Stimulated activated CD4-positive, alpha-beta T cell treated with anti-CD3 and anti-CD28 coated beads, Interleukin-1b, Interleukin-23, amount 100 ng/mL, for 48 hours (primary cell): ENCODE measurements around the gene GRPR.
"Not testable (repeated sequence)": the region's sequence is repeated elsewhere in the genome, so short reads cannot be mapped to it uniquely, and the experiment has no call there.

Source experiments
- DNase-seq: peaks from one replicate; pipeline ENCODE4 v3.0.0-alpha.2; 2020

GRPR gene

GRCh38 chrX:16138108-16138427 is 14.7 kb downstream of the GRPR start:
- no peak for DNase-seq

GRCh38 chrX:16140448-16140847 is 17.1 kb downstream of the GRPR start:
- DNase-seq: no peak

DNA sequence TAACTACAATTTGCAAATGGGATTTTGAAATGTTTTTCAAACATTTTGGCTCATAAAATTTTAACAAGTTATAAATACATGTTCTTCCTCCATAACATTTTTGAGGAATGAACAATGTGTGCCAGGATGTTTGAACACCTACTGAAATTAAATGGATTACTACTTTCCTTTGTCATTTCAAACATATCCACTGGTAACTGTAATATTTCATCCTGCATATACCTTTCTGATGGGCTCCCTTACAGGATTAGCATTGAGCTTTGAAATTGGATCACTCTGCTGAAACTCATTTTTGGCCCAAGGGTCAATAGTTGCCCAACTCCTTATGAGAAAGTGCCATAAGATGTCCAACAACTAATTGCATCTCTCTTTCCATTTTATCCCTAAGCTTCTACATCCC is 17.6 kb downstream of the GRPR start:
- DNase-seq: no peak

- no peak for DNase-seq
Measured at GRCh38 chrX:16141422-16142245, 18.3 kb downstream of the GRPR start.

DNA sequence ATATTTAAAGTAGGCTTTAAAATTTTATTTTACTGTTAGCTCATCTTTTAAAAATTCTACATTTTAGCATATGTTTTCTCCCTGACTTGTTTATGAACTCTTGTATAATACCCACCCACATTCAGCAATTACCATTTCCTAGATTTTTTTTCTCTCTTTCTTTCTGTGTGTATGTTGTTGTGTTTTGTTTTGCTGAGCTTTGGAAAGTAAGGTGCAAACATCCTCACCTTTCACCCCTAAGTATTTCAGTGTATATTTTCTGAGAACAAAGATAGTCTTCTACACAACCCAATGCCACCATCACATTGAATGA is 18.8 kb downstream of the GRPR start:
- no peak for DNase-seq

- no peak for DNase-seq
Measured at GRCh38 chrX:16143968-16144367, 20.6 kb downstream of the GRPR start.

GRCh38 chrX:16144420-16144819 is 21.1 kb downstream of the GRPR start:
- DNase-seq: no peak

DNA sequence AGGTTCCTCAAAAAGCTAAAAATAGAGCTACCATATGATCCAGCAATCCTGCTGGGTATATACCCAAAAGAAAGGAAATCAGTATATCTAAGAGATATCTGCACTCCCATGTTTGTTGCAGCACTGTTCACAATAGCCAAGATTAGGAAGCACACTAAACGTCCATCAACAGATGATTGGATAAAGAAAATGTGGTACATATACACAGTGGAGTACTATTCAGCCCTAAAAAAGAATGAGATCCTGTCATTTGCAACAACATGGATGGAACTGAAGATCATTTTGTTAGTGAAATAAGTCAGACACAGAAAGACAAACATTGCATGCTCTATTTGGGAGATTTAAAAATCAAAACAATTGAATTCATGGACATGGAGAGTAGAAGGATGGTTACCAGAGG is 21.7 kb downstream of the GRPR start:
- not testable (repeated sequence) for DNase-seq

DNA sequence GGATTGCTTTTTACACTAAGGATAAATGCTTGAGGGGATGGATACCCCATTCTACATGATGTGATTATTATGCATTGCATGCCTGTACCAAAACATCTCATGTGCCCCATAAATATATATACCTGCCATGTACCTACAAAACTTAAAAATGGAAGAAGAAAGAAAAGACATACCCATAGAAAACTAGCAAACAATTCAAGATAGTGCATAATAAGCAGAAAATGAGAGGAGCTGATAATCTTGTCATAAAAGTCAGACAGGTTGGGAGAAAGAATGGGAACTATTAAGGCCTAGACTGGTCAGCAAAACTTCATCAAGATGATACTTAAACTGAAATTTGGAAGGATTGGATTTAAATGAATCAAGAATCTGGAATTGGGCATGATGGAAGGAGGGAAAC is 22.3 kb downstream of the GRPR start:
- no peak for DNase-seq

DNA sequence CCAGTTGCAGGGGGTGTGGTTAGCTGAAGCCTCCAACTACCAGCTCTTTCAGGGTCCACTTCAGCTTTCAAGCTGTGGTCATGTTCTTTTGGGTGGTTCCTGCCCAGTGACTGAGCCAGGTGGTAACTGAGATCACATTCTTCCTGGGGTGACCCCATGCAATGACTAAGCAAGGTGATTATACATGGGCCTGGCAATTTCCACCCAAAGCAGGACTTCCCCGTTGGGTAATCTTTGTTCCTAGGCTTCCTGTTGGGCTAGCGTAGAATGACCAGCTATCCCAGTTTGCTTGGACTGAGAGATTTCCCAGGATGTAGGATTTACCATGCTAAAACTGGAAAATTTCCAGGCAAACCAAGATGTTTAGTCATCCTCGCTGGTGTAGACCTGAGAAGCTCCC is 25.5 kb downstream of the GRPR start:
- no peak for DNase-seq

GRCh38 chrX:16155581-16156096 is 32.3 kb downstream of the GRPR start:
- no peak for DNase-seq

GRCh38 chrX:16156692-16157331 is 33.4 kb downstream of the GRPR start:
- no peak for DNase-seq

GRCh38 chrX:16160729-16161128 is 37.4 kb downstream of the GRPR start:
- DNase-seq: no peak

DNA sequence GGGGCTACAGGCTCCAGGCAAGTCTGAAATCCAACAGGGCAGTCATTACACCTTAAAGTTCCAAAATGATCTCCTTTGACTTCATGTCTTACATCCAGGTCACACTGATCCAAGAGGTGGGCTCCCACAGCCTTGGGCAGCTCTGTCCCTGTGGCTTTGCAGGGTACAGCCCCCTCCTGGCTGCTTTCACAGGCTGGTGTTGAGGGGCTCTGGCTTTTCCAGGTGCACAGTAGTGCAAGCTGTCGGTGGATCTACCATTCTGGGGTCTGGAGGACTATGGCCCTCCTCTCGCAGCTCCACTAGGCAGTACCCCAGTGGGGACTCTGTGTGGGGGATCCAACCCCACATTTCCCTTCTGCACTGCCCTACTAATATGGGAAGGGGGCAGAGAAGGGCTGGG is 37.8 kb downstream of the GRPR start:
- DNase-seq: not testable (repeated sequence)

GRCh38 chrX:16162391-16162790 is 39.0 kb downstream of the GRPR start:
- DNase-seq: no peak

DNA sequence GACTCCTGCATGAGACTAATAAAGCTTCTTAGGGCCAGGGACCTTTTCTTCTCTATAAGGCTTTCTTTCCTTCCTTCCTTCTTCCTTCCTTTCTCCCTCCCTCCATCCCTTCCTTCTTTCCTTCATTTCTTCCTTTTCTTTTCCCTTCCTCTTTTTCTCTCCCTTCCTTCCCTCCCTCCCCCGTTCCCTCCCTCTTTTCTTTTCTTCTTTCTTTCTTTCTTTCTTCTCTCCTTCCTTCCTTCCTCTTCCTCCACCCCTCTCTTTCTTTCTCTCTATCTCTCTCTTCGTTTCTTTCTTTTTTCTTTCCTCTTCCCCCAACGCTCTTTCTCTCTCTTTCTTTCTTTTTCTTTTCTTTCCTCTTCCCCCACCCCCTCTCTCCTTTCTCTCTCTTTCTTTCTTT is 41.4 kb downstream of the GRPR start:
- DNase-seq: no peak

DNA sequence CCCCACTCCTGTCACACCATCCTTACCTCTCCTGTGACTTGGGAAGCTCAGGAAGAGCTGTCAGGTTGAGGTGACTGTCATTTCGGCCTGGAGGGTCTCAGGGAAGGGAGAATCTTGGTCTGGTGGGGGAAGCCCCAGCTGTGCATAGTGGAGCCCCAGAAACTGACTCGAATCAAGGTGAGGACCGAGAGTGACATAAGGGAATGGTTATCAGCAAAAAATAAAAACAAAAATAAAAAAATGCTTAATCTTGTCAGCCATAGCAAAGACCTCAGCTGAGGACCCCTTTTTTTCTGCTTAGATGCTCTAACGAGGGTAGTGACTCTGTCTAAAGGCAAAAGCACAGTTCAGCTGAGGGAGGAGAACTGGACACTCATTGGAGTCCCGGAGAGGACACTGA is 43.8 kb downstream of the GRPR start, which contains the start of gene MAGEB17:
Gene MAGEB17, plus strand, starts transcription at position 301 of the 400 bp plus-strand sequence. CDS start 2,902 bp downstream, outside the sequence.
- no peak for DNase-seq

- DNase-seq: no peak
Measured at GRCh38 chrX:16171039-16171438, 47.7 kb downstream of the GRPR start.

DNA sequence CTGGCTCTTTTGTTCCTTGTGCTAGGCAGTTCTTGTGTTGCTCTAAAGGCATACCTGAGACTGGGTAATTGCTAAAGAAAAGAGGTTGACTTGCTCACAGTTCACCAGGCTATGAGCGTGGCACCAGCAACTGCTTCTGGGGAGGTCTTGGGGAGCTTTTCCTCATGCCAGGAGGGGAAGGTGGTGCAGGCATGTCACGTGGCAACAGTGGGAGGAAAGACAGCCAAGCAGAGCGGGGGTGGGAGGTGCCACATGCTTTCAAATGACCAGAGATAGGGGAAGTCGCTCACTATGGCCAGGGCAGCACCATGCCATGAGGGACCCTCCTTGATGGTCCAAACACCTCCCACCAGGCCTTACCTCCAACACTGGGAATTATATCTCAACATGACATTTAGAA is 48.6 kb downstream of the GRPR start:
- DNase-seq: no peak

- no peak for DNase-seq
Measured at GRCh38 chrX:16172391-16172790, 49.0 kb downstream of the GRPR start.

DNA sequence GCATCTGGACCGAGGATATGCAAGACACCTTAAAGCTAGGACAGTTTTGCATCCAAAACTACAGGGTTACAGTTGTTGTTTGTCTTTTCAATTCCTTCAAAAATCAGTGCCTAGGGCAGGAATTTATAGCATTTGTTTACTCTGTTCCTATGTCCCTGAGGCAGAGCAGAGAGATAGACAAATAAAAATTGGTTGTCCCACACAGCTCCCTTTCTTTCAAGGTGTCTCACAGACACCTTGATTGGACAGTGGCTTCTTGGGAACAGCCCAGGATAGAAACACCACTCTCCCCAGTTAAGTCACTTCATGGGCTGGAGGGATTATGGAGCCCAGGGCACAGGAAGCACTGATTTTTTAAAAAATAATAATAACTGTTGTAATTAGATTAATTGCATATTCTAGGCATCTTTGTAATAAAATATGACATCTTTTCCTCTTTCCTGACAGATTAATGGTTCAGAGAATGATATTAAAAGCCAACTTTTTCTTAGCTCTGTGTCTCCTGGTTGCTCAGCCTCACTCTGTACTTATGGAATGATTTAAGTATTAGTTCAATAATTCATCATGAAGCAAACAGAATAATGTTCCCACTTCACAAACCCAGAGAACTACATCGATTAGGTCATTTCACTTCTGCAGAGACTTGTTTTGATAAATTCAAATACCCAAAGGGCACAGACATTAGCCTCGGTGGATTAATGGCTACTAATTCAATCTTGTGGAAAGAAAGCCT is 52.1 kb downstream of the GRPR start:
- DNase-seq: no peak

DNA sequence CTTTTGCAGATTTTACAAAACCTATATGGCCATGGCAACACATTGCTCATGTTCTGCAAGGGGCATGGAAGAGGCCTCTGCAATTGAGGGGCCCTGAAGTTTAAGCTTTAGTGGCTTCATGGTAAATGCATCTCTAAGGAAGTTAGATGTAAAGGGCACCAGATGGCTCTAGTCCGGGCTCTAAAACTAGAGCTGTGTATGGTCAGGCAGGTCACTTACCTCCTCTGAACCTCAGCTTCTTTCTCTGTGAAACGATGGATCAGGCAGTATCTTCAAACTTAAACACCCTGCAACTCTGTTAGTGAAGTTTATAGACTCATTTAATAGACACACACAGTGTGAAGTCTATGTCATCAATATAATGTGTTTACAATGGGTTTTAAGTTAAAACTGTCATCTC is 53.9 kb downstream of the GRPR start:
- no peak for DNase-seq

GRCh38 chrX:16183843-16184242 is 60.5 kb downstream of the GRPR start:
- not testable (repeated sequence) for DNase-seq

DNA sequence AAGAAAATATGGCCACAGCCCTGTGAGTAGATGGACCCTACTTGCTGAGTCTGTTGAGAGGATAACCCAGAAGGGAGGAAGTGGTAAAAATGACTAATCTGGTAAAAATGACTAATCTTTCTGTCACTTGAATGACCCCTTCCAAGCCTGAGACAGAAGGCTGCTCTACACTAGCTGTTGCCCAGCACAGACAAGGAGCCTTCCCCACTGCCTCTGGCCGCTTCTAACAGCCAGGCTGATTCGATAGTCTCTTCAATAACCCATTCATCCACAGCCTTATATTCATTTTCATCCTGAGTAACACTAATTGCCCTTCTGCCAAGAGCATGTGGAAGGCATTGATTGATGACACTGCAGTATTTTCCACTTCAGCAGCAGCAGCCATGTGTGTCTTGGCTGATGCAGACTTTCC is 62.4 kb downstream of the GRPR start:
- no peak for DNase-seq
